ENCODE data around the gene LUC7L3. TPM values are rescaled to one million over a fixed set of nuclear protein-coding genes. Genes with fewer than 3 reads are reported as not detected.

The LUC7L3 gene
- total and polyA plus RNA-seq, 2 experiments from 2014 or later, result 56.9 to 156 TPM

GRCh38 chr17:50766222-50767023, 47.0 kb downstream of the LUC7L3 start:
- no peak overlapping the region for H2AFZ ChIP-seq
- peak overlapping the region; percentile 57 for H3K4me2 ChIP-seq
- peak; percentile 30 for DNase-seq (ENCODE audit: low spot score)
- H3K4me3 ChIP-seq, result no peak overlapping the region
- peaks cover 35% of the 10 kb centered on the region for H3K4me1 ChIP-seq (ENCODE audit: insufficient read depth)
- no peaks in the 10 kb centered on the region for H3K9me3 ChIP-seq (ENCODE audit: low read depth)
- H3K27ac ChIP-seq, result peak overlapping the region; percentile 79
- H3K27me3 ChIP-seq, result no peaks in the 10 kb centered on the region
- H4K20me1 ChIP-seq (ENCODE audit: insufficient read depth, poor library complexity, severe bottlenecking), result no peaks in the 10 kb centered on the region
- H3K79me2 ChIP-seq, result no peaks in the 10 kb centered on the region
- WGBS (ENCODE audit: low lambda C conversion rate, missing lambda C conversion rate), result 82% methylated on average over 10 of the region's 10 CpGs
- no peaks in the 10 kb centered on the region for H3K36me3 ChIP-seq (replicated peaks; ENCODE audit: insufficient read depth, low read depth)
- TF ChIP-seq EZH2 (IDR thresholded peaks at IDR 0.05; ENCODE audit: borderline replicate concordance), result no peak
- TF ChIP-seq EZH2phosphoT487 (IDR thresholded peaks at IDR 0.05; ENCODE audit: low read depth, severe bottlenecking, unreplicated experiment), result no peak
- TF ChIP-seq CTCF (IDR thresholded peaks at IDR 0.05; ENCODE audit: poor library complexity), result no peak
- H3K9me2 ChIP-seq (replicated peaks; ENCODE audit: insufficient read depth), result no peaks in the 10 kb centered on the region

GRCh38 chr17:50767030-50767429, 47.6 kb downstream of the LUC7L3 start:
- Histone ChIP-seq H4K20me1 (ENCODE audit: insufficient read depth, poor library complexity, severe bottlenecking) (no peaks in the 10 kb centered on the region), H3K4me3 (no peak overlapping the region), H3K9me2 (replicated peaks; ENCODE audit: insufficient read depth) (no peaks in the 10 kb centered on the region), H3K4me2 (peak overlapping the region; percentile 57), H3K36me3 (replicated peaks; ENCODE audit: insufficient read depth, low read depth) (no peaks in the 10 kb centered on the region), H3K27ac (peak overlapping the region; percentile 79), H3K9me3 (ENCODE audit: low read depth) (no peaks in the 10 kb centered on the region), H3K27me3 (no peaks in the 10 kb centered on the region), H3K79me2 (no peaks in the 10 kb centered on the region), H2AFZ (no peak overlapping the region), H3K4me1 (ENCODE audit: insufficient read depth) (peaks cover 35% of the 10 kb centered on the region)
- WGBS (ENCODE audit: low lambda C conversion rate, missing lambda C conversion rate), result 81% methylated on average over 7 of the region's 7 CpGs
- TF ChIP-seq CTCF (IDR thresholded peaks at IDR 0.05; ENCODE audit: poor library complexity) (no peak), EZH2phosphoT487 (IDR thresholded peaks at IDR 0.05; ENCODE audit: low read depth, severe bottlenecking, unreplicated experiment) (no peak), EZH2 (IDR thresholded peaks at IDR 0.05; ENCODE audit: borderline replicate concordance) (no peak)
- DNase-seq (ENCODE audit: low spot score), result no peak

GRCh38 chr17:50767446-50767845, 48.0 kb downstream of the LUC7L3 start, which contains the start of gene ANKRD40CL:
ANKRD40CL (minus strand) TSS chr17:50767518; CDS start chr17:50766913, 605 bp downstream.
- TF ChIP-seq EZH2 (IDR thresholded peaks at IDR 0.05; ENCODE audit: borderline replicate concordance) (no peak), CTCF (IDR thresholded peaks at IDR 0.05; ENCODE audit: poor library complexity) (no peak), EZH2phosphoT487 (IDR thresholded peaks at IDR 0.05; ENCODE audit: low read depth, severe bottlenecking, unreplicated experiment) (no peak)
- no peaks in the 10 kb centered on the region for H3K9me2 ChIP-seq (replicated peaks; ENCODE audit: insufficient read depth)
- H4K20me1 ChIP-seq (ENCODE audit: insufficient read depth, poor library complexity, severe bottlenecking), result no peaks in the 10 kb centered on the region
- no peaks in the 10 kb centered on the region for H3K79me2 ChIP-seq
- H3K4me1 ChIP-seq (ENCODE audit: insufficient read depth), result peaks cover 35% of the 10 kb centered on the region
- 91% methylated on average over 9 of the region's 9 CpGs for WGBS (ENCODE audit: low lambda C conversion rate, missing lambda C conversion rate)
- peak within 1 kb of the TSS; percentile 79 for H3K27ac ChIP-seq
- H3K4me2 ChIP-seq, result peak within 1 kb of the TSS; percentile 57
- no peaks in the 10 kb centered on the region for H3K36me3 ChIP-seq (replicated peaks; ENCODE audit: insufficient read depth, low read depth)
- no peaks in the 10 kb centered on the region for H3K9me3 ChIP-seq (ENCODE audit: low read depth)
- H3K4me3 ChIP-seq, result no peak within 1 kb of the TSS
- H2AFZ ChIP-seq, result no peak within 1 kb of the TSS
- H3K27me3 ChIP-seq, result no peaks in the 10 kb centered on the region
- DNase-seq (ENCODE audit: low spot score), result no peak
